Measurements from ENCODE around the gene TLR1.
"Not testable (repeated sequence)": the region's sequence is repeated elsewhere in the genome, so short reads cannot be mapped to it uniquely, and the experiment has no call there.

The TLR1 gene

DNA sequence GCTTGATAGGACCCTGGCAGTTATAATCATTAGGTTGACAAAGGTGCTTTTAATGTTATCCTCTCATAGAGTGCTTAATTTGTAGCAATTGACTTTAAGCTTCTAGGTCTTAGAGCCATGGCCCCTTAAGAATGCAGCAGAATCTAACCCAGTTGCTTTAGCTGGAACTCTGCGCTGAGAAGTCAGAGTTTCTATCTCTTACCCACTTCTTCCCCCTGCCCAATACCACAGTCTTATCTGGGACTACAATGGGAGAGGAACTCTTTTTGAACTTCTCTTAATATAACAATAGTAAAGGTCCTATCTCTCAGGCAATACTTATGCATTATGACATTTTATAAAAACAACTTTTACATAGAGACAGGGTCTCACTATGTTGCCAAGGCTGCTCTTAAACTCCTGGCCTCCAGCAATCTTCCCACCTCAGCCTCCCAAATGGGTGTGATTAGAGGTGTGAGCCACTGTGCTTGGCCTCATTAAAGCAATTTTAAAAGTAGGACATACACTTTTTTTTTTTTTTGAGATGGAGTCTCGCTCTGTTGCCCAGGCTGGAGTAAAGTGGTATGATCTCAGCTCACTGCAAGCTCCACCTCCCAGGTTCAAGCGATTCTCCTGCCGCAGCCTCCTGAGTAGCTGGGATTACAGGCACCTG lies 23.6 kb downstream of the TLR1 start:
- POLR2A ChIA-PET: no interaction called here
- CTCF ChIA-PET: interaction anchor here (0.7 to 2.3 kb wide), 2 partner anchors 22 to 78 kb away, joined by 4 to 23 read pairs; no protein-coding TSS in a partner anchor
- DNase-seq (ENCODE audit: extremely low spot score): no peak
- TF ChIP-seq ELF4 (IDR thresholded peaks at IDR 0.05) (no peak), L3MBTL2 (conservative IDR thresholded peaks at IDR 0.05) (no peak), FOXA1 (IDR thresholded peaks at IDR 0.05) (no peak), NFRKB (IDR thresholded peaks at IDR 0.05) (no peak), ZNF384 (IDR thresholded peaks at IDR 0.05) (no peak), LEF1 (IDR thresholded peaks at IDR 0.05; ENCODE audit: borderline replicate concordance) (no peak), TARDBP (IDR thresholded peaks at IDR 0.05) (no peak), HDGF (IDR thresholded peaks at IDR 0.05; ENCODE audit: borderline replicate concordance) (no peak), CTBP1 (IDR thresholded peaks at IDR 0.05; ENCODE audit: borderline replicate concordance) (no peak), SUZ12 (IDR thresholded peaks at IDR 0.05) (no peak), BHLHE40 (IDR thresholded peaks at IDR 0.05; ENCODE audit: borderline replicate concordance) (no peak), ARNT (IDR thresholded peaks at IDR 0.05) (no peak), FOXK2 (IDR thresholded peaks at IDR 0.05) (no peak), PKNOX1 (IDR thresholded peaks at IDR 0.05) (no peak), FOXM1 (IDR thresholded peaks at IDR 0.05; ENCODE audit: borderline replicate concordance) (no peak), SP1 (IDR thresholded peaks at IDR 0.05) (no peak)

DNA sequence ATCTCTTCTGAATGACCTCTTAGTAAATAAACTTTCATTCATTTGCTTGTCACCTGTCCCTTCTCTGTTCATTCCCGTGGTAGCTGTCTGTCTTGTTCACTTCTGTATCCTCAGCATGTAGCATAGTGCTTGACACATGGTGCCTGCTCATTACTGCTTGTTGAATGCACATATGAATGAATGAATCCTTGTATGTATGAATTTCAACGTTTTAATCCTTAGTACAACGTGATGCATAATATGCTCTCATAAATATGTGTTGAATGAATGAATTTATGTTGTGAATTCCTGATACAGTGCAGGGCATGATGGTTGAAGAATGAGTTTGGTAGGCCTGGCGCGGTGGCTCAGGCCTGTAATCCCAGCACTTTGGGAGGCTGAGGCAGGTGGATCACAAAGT lies 24.8 kb downstream of the TLR1 start:
- DNase-seq (ENCODE audit: extremely low spot score): no peak
- TF ChIP-seq BHLHE40 (IDR thresholded peaks at IDR 0.05; ENCODE audit: borderline replicate concordance) (no peak), SUZ12 (IDR thresholded peaks at IDR 0.05) (no peak), ARNT (IDR thresholded peaks at IDR 0.05) (no peak), FOXA1 (IDR thresholded peaks at IDR 0.05) (no peak), ELF4 (IDR thresholded peaks at IDR 0.05) (no peak), HDGF (IDR thresholded peaks at IDR 0.05; ENCODE audit: borderline replicate concordance) (no peak), NFRKB (IDR thresholded peaks at IDR 0.05) (no peak), ZNF384 (IDR thresholded peaks at IDR 0.05) (no peak), FOXM1 (IDR thresholded peaks at IDR 0.05; ENCODE audit: borderline replicate concordance) (no peak), LEF1 (IDR thresholded peaks at IDR 0.05; ENCODE audit: borderline replicate concordance) (no peak), SP1 (IDR thresholded peaks at IDR 0.05) (no peak), CTBP1 (IDR thresholded peaks at IDR 0.05; ENCODE audit: borderline replicate concordance) (no peak), L3MBTL2 (conservative IDR thresholded peaks at IDR 0.05) (no peak), FOXK2 (IDR thresholded peaks at IDR 0.05) (no peak), PKNOX1 (IDR thresholded peaks at IDR 0.05) (no peak), TARDBP (IDR thresholded peaks at IDR 0.05) (no peak)
- POLR2A ChIA-PET: no interaction called here
- CTCF ChIA-PET: interaction anchor here (0.6 kb wide), 1 partner anchor 1028 kb away, joined by 3 read pairs; no protein-coding TSS in a partner anchor

DNA sequence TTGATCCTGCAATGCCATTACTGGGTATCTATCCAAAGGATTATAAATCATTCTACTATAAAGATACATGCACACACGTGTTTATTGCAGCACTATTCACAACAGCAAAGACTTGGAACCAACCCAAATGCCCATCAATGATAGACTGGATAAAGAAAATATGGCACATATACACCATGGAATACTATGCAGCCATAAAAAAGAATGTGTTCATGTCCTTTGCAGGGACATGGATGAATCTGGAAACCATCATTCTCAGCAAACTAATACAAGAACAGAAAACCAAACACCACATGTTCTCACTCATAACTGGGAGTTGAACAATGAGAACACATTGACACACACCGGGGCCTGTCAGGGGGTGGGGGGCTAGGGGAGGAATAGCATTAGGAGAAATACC lies 26.7 kb downstream of the TLR1 start:
- DNase-seq (ENCODE audit: extremely low spot score); POLR2A ChIA-PET; CTCF ChIA-PET: not testable (repeated sequence)

DNA sequence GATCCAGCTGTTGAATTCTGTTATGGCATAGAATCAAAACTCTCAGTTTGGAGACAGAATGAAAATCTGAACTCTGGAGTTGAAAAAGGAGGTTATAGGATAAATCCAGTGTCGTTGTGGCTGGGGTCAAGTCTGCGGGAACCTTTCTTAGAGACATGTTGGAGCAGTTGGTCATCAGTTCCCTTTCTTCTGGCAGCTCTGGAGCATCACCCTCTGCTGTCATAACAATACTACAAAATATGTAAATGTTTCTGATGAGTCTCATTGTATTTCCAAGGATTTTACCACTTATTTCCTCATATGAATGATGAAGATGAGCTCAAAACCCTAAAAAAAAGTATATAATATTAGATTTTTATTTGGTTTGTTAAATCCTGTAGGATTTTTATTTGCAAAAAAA lies 29.3 kb downstream of the TLR1 start:
- POLR2A ChIA-PET: no interaction called here
- DNase-seq (ENCODE audit: extremely low spot score): no peak
- no peak for TF ChIP-seq ARNT (IDR thresholded peaks at IDR 0.05)
- no peak for TF ChIP-seq L3MBTL2 (conservative IDR thresholded peaks at IDR 0.05)
- no peak for TF ChIP-seq NFRKB (IDR thresholded peaks at IDR 0.05)
- no peak for TF ChIP-seq HDGF (IDR thresholded peaks at IDR 0.05; ENCODE audit: borderline replicate concordance)
- no peak for TF ChIP-seq BHLHE40 (IDR thresholded peaks at IDR 0.05; ENCODE audit: borderline replicate concordance)
- TF ChIP-seq LEF1 (IDR thresholded peaks at IDR 0.05; ENCODE audit: borderline replicate concordance): no peak
- TF ChIP-seq SP1 (IDR thresholded peaks at IDR 0.05): no peak
- TF ChIP-seq ELF4 (IDR thresholded peaks at IDR 0.05): no peak
- no peak for TF ChIP-seq TARDBP (IDR thresholded peaks at IDR 0.05)
- no peak for TF ChIP-seq ZNF384 (IDR thresholded peaks at IDR 0.05)
- no peak for TF ChIP-seq FOXM1 (IDR thresholded peaks at IDR 0.05; ENCODE audit: borderline replicate concordance)
- CTCF ChIA-PET: interaction anchor here (0.7 to 1.7 kb wide), 2 partner anchors 16 to 740 kb away, joined by 3 to 5 read pairs; no protein-coding TSS in a partner anchor

GRCh38 chr4:38774181-38774955 lies 30.2 kb downstream of the TLR1 start:
- no peak for TF ChIP-seq ARNT (IDR thresholded peaks at IDR 0.05)
- ChIA-PET POLR2A (no interaction called here), CTCF (no interaction called here)
- DNase-seq (ENCODE audit: extremely low spot score): no peak

GRCh38 chr4:38770281-38770680 lies 34.3 kb downstream of the TLR1 start:
- DNase-seq (ENCODE audit: extremely low spot score); CTCF ChIA-PET; POLR2A ChIA-PET: not testable (repeated sequence)

GRCh38 chr4:38769857-38770256 lies 34.7 kb downstream of the TLR1 start:
- POLR2A ChIA-PET: no interaction called here
- CTCF ChIA-PET: interaction anchor here (1.0 kb wide), 1 partner anchor 11 kb away, joined by 5 read pairs; no protein-coding TSS in a partner anchor

More at GRCh38 chr4:38769857-38770256, 34.7 kb downstream of the TLR1 start:
- DNase-seq (ENCODE audit: extremely low spot score): no peak
- TF ChIP-seq NFRKB (IDR thresholded peaks at IDR 0.05) (no peak), TARDBP (IDR thresholded peaks at IDR 0.05) (no peak), CTBP1 (IDR thresholded peaks at IDR 0.05; ENCODE audit: borderline replicate concordance) (no peak), PKNOX1 (IDR thresholded peaks at IDR 0.05) (no peak), L3MBTL2 (conservative IDR thresholded peaks at IDR 0.05) (no peak), SP1 (IDR thresholded peaks at IDR 0.05) (no peak), FOXM1 (IDR thresholded peaks at IDR 0.05; ENCODE audit: borderline replicate concordance) (no peak), ZNF384 (IDR thresholded peaks at IDR 0.05) (no peak), ARNT (IDR thresholded peaks at IDR 0.05) (no peak), FOXK2 (IDR thresholded peaks at IDR 0.05) (no peak), ELF4 (IDR thresholded peaks at IDR 0.05) (no peak), BHLHE40 (IDR thresholded peaks at IDR 0.05; ENCODE audit: borderline replicate concordance) (no peak), FOXA1 (IDR thresholded peaks at IDR 0.05) (no peak), HDGF (IDR thresholded peaks at IDR 0.05; ENCODE audit: borderline replicate concordance) (no peak), SUZ12 (IDR thresholded peaks at IDR 0.05) (no peak)
